GM12878 (cell line): ENCODE results near the gene PID1. TPM values are rescaled to one million over a fixed set of nuclear protein-coding genes. Genes with fewer than 3 reads are reported as not detected.

Experiments used
- ATAC-seq: fragments of 200-7000 bp; cut with Tn5 transposase; 3 replicates; pipeline ENCODE4 v1.9.1; 2020; ENCODE audit warnings: mild to moderate bottlenecking, moderate library complexity
- BruUV-seq: library from RNA; stranded (reverse); fragments of 400-500 nt; replicated peaks from 2 replicates; lab custom pipeline; 2021; lab: Mats Ljungman, UMichigan
- CTCF ChIA-PET: fragments of 300-600 bp; sonication (Branson Sonifier 250); formaldehyde crosslinking; extraction: SDS; loops from one replicate; lab custom pipeline; 2021; ENCODE audit warnings: inconsistent platforms; lab: Yijun Ruan, JAX
- POLR2A ChIA-PET: fragments of 350-600 bp; formaldehyde crosslinking; extraction: SDS; loops from one replicate; lab custom pipeline; 2021; ENCODE audit warnings: inconsistent platforms; lab: Charles Lee
- RAD21 ChIA-PET: fragments of 300-600 bp; sonication (Branson Sonifier 250); formaldehyde crosslinking; loops from one replicate; lab custom pipeline; 2023; ENCODE audit warnings: antibody characterized with exemption; ENCODE audit not compliant: unreplicated experiment; lab: Charles Lee
- SMC1A ChIA-PET: fragments of 300-600 bp; sonication (Branson Sonifier 250); formaldehyde crosslinking; loops from one replicate; lab custom pipeline; 2023; ENCODE audit not compliant: unreplicated experiment, uncharacterized antibody; lab: Charles Lee
- DNase-seq: peaks from one replicate; pipeline ENCODE4 v3.0.0-alpha.2; 2011; ENCODE audit warnings: low read depth, low spot score
- FAIRE-seq: peaks from 3 replicates; lab custom pipeline; 2011; peaks lifted over from hg19 to GRCh38; lab: Jason Lieb, UNC
- H2AFZ ChIP-seq: 2 replicates; pipeline ENCODE4 v1.6.0; 2011; ENCODE audit warnings: low read depth, low read length, control low read depth; ENCODE audit not compliant: control insufficient read depth
- H3K27ac ChIP-seq: 2 replicates; pipeline ENCODE4 v1.5.1; 2011; ENCODE audit warnings: control low read depth; ENCODE audit not compliant: control insufficient read depth, insufficient read depth
- H3K27me3 ChIP-seq, 2 experiments: replicated peaks in 1 of 2; 2 replicates each; pipeline versions ENCODE4 v1.6.0 to v1.6.1; 2011; ENCODE audit warnings: low read length in 1 of 2; ENCODE audit not compliant: control insufficient read depth in 2 of 2, insufficient read depth in 2 of 2
- H3K36me3 ChIP-seq, 2 experiments: 2 replicates each; pipeline ENCODE4 v1.5.1; 2011; ENCODE audit warnings: low read length in 1 of 2; ENCODE audit not compliant: control insufficient read depth in 2 of 2, insufficient read depth in 2 of 2
- H3K4me1 ChIP-seq: 2 replicates; pipeline ENCODE4 v1.6.1; 2011; ENCODE audit warnings: mild to moderate bottlenecking, low read length, moderate library complexity, mixed read lengths; ENCODE audit not compliant: control insufficient read depth, insufficient read depth
- H3K4me2 ChIP-seq: 2 replicates; pipeline ENCODE4 v1.6.0; 2011; ENCODE audit warnings: control low read depth; ENCODE audit not compliant: control insufficient read depth, insufficient read depth
- H3K4me3 ChIP-seq: fragments of 200-600 bp; sonication (generic); 2 replicates; pipeline ENCODE4 v1.5.1; 2016
- H3K79me2 ChIP-seq: 2 replicates; pipeline ENCODE4 v1.6.0; 2011; ENCODE audit warnings: low read length; ENCODE audit not compliant: control insufficient read depth, insufficient read depth
- H3K9ac ChIP-seq: 2 replicates; pipeline ENCODE4 v1.8.0; 2011; ENCODE audit warnings: low read length, control low read depth, mixed read lengths; ENCODE audit not compliant: control insufficient read depth, insufficient read depth
- H3K9me3 ChIP-seq: replicated peaks from 3 replicates; pipeline ENCODE4 v1.5.1; 2011; ENCODE audit warnings: mild to moderate bottlenecking, low read length; ENCODE audit not compliant: control insufficient read depth, insufficient read depth
- H4K20me1 ChIP-seq: 2 replicates; pipeline ENCODE4 v1.6.0; 2011; ENCODE audit not compliant: control insufficient read depth, insufficient read depth
- CBX3 ChIP-seq: fragments of 200-600 bp; sonication (generic); IDR thresholded peaks from 2 replicates; pipeline ENCODE4 v1.6.1; 2016; ENCODE audit warnings: low read depth, borderline replicate concordance
- EGR1 ChIP-seq, 2 experiments: IDR thresholded peaks; 1 replicate in 1 of 2; 2 replicates in 1 of 2; pipeline ENCODE4 v1.6.1; 2011 to 2012; ENCODE audit warnings: low read depth in 2 of 2, low read length in 2 of 2, borderline replicate concordance in 1 of 2, mild to moderate bottlenecking in 1 of 2, moderate library complexity in 1 of 2
- GATAD2B ChIP-seq: fragments of 450-650 bp; conservative IDR thresholded peaks from 2 replicates; pipeline ENCODE4 v1.6.1; 2017; ENCODE audit warnings: low read depth, mild to moderate bottlenecking, moderate library complexity
- WGBS: methylation state at CpG from one replicate; pipeline ENCODE4 v1.1.6; 2016; ENCODE audit warnings: low lambda C conversion rate; ENCODE audit not compliant: insufficient replicate concordance, insufficient coverage; ENCODE audit errors: missing lambda C conversion rate; 5-methylcytosine and 5-hydroxymethylcytosine counted together
- in situ Hi-C: fragments of 300-500 bp; cut with MboI; formaldehyde crosslinking; loops from 9 replicates; pipeline ENCODE4 v1.14.3; 2018; ENCODE audit warnings: mixed read lengths
- intact Hi-C: fragments of 100-400 bp; cut with micrococcal nuclease; formaldehyde crosslinking; loops from one replicate; pipeline ENCODE4 v1.14.2; 2022; ENCODE audit not compliant: unreplicated experiment
- polyA plus RNA-seq, 11 experiments: library from polyadenylated mRNA; depleted of rRNA in 4 of 11; unstranded in 6 of 11; stranded (reverse) in 5 of 11; fragments of >200 nt; fragmentation: Nextera tagmentation in 4 of 11; fragmentation: Illumina TruSeq in 1 of 11; extraction: Ambion mirVana in 4 of 11; extraction: Trizol in 1 of 11; gene quantifications; 1 replicate in 1 of 11; 2 replicates in 10 of 11; pipeline versions ENCODE4 v1.2.1 to v1.2.3, GENCODE V29; 2011 to 2016; ENCODE audit warnings: inconsistent platforms in 2 of 11, missing spikeins in 2 of 11, low read depth in 1 of 11
- total RNA-seq, 4 experiments: library from RNA; depleted of rRNA in 3 of 4; stranded (reverse); fragments of >200 nt in 3 of 4; fragmentation: Illumina TruSeq in 1 of 4; extraction: Trizol in 1 of 4; gene quantifications; 2 replicates each; pipeline versions ENCODE4 v1.2.1 to v1.2.3, GENCODE V29; 2013 to 2021
- TF ChIP-seq, protein P1 (sequence below): IDR thresholded peaks from 2 replicates; pipeline ENCODE4 v1.6.1; 2012; ENCODE audit warnings: improper control_type of control experiment, low read depth, low read length; ENCODE audit not compliant: insufficient replicate concordance

Gene PID1
- total and polyA plus RNA-seq, 10 of the 15 experiments (the other 5 are each of a cell fraction or from before 2014, with no cell fraction given) = not detected

DNA sequence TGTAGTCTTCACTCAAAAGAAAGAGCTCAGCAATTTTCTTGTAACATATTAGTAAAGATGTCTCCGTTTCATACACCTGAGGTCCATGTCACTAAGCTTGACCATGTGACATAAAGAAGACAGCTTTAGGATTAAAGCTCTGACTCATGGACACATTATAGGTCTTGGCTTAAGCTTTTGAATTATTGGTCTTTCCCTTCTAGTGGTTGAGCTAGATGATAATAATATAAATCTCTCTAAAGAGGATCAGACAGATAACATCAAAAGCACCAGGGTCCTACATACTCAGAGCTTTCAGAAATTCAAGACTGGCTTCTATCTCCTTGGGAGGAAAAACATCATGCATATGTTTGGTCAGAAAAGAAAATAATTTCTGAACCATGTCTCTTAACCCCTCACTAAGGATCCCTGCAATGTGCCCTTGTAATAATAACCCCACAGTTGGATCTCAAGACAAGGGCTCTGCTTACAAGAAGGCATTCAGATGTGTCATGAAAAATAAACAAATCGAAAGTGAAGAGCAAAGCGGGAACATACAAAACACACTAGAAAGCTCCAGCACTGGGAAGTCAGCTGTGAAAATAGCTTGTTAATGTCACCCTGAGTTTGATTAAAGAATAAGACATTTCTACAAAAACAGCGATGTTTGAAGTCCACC, 174.5 kb downstream of the PID1 start:
- FAIRE-seq (no peak), ATAC-seq (no peak), DNase-seq (no peak)
- no peaks in the 10 kb centered on the region for H3K9me3 ChIP-seq
- in situ Hi-C loops = no loop called here
- BruUV-seq = no TSS peak
- H3K4me1 ChIP-seq = no peaks in the 10 kb centered on the region
- ChIA-PET POLR2A (no interaction called here), SMC1A (no interaction called here), CTCF (interaction anchor here (0.8 kb wide), 2 partner anchors 9 to 13 kb away, joined by 3 read pairs; no protein-coding TSS in a partner anchor), RAD21 (no interaction called here)
- WGBS = 34% methylated on average over 4 of the region's 4 CpGs
- no peak overlapping the region for H3K4me2 ChIP-seq
- no peaks in the 10 kb centered on the region for H3K36me3 ChIP-seq
- H3K27ac ChIP-seq = no peak overlapping the region
- no peaks in the 10 kb centered on the region for H3K79me2 ChIP-seq
- H3K4me3 ChIP-seq = no peak overlapping the region
- no peak overlapping the region for H2AFZ ChIP-seq
- no peaks in the 10 kb centered on the region for H4K20me1 ChIP-seq
- TF ChIP-seq CBX3 (no peak), GATAD2B (no peak), EGR1 (IDR thresholded peaks at IDR 0.05; ENCODE audit: borderline replicate concordance in 1 of 2, low read depth in 2 of 2, low read length in 2 of 2) (no peak)
- TF ChIP-seq, protein P1, sequence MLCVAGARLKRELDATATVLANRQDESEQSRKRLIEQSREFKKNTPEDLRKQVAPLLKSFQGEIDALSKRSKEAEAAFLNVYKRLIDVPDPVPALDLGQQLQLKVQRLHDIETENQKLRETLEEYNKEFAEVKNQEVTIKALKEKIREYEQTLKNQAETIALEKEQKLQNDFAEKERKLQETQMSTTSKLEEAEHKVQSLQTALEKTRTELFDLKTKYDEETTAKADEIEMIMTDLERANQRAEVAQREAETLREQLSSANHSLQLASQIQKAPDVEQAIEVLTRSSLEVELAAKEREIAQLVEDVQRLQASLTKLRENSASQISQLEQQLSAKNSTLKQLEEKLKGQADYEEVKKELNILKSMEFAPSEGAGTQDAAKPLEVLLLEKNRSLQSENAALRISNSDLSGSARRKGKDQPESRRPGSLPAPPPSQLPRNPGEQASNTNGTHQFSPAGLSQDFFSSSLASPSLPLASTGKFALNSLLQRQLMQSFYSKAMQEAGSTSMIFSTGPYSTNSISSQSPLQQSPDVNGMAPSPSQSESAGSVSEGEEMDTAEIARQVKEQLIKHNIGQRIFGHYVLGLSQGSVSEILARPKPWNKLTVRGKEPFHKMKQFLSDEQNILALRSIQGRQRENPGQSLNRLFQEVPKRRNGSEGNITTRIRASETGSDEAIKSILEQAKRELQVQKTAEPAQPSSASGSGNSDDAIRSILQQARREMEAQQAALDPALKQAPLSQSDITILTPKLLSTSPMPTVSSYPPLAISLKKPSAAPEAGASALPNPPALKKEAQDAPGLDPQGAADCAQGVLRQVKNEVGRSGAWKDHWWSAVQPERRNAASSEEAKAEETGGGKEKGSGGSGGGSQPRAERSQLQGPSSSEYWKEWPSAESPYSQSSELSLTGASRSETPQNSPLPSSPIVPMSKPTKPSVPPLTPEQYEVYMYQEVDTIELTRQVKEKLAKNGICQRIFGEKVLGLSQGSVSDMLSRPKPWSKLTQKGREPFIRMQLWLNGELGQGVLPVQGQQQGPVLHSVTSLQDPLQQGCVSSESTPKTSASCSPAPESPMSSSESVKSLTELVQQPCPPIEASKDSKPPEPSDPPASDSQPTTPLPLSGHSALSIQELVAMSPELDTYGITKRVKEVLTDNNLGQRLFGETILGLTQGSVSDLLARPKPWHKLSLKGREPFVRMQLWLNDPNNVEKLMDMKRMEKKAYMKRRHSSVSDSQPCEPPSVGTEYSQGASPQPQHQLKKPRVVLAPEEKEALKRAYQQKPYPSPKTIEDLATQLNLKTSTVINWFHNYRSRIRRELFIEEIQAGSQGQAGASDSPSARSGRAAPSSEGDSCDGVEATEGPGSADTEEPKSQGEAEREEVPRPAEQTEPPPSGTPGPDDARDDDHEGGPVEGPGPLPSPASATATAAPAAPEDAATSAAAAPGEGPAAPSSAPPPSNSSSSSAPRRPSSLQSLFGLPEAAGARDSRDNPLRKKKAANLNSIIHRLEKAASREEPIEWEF = no peak
- H3K9ac ChIP-seq = no peak overlapping the region
- intact Hi-C loops = no loop called here
- no peaks in the 10 kb centered on the region for H3K27me3 ChIP-seq
